NCI-H748 treated with DMSO at 0.1 percent for 48 hours (cell line): ENCODE results near the gene IGSF9.

Experiments
- DNase-seq: peaks from one replicate; lab custom pipeline; 2025; lab: John Stamatoyannopoulos, UW

Gene IGSF9

GRCh38 chr1:159944623-159945455 is 574 bp downstream of the IGSF9 start:
- DNase-seq, result no peak

GRCh38 chr1:159943908-159944622 is 1.3 kb downstream of the IGSF9 start:
- no peak for DNase-seq

GRCh38 chr1:159943278-159943640 is 2.2 kb downstream of the IGSF9 start:
- DNase-seq, result no peak

- no peak for DNase-seq
Measured at GRCh38 chr1:159942632-159943277, 2.7 kb downstream of the IGSF9 start.

- DNase-seq, result peak; percentile 34
Measured at GRCh38 chr1:159941591-159942560, 3.5 kb downstream of the IGSF9 start.

- DNase-seq, result peak; percentile 42
Measured at GRCh38 chr1:159941141-159941540, 4.3 kb downstream of the IGSF9 start.

GRCh38 chr1:159940006-159940620 is 5.3 kb downstream of the IGSF9 start:
- no peak for DNase-seq

GRCh38 chr1:159939678-159940002 is 5.8 kb downstream of the IGSF9 start:
- DNase-seq, result no peak

- DNase-seq, result no peak
Measured at GRCh38 chr1:159938905-159939677, 6.3 kb downstream of the IGSF9 start.

GRCh38 chr1:159938211-159938852 is 7.1 kb downstream of the IGSF9 start:
- DNase-seq, result no peak

GRCh38 chr1:159937054-159937750 is 8.2 kb downstream of the IGSF9 start:
- DNase-seq, result peak; percentile 36

GRCh38 chr1:159936273-159936904 is 9.0 kb downstream of the IGSF9 start:
- peak; percentile 24 for DNase-seq

- DNase-seq, result no peak
Measured at GRCh38 chr1:159935719-159936272, 9.6 kb downstream of the IGSF9 start.

GRCh38 chr1:159935305-159935704 is 10.1 kb downstream of the IGSF9 start:
- no peak for DNase-seq

GRCh38 chr1:159934136-159935039 is 11.0 kb downstream of the IGSF9 start:
- DNase-seq, result no peak

- DNase-seq, result no peak
Measured at GRCh38 chr1:159933347-159933746, 12.1 kb downstream of the IGSF9 start.
